ENCODE data around the gene PAGR1. TPM values are rescaled to one million over a fixed set of nuclear protein-coding genes. Genes with fewer than 3 reads are reported as not detected.

Gene PAGR1
- total RNA-seq, 1 donor from 2014 or later, result 18.1 TPM

DNA sequence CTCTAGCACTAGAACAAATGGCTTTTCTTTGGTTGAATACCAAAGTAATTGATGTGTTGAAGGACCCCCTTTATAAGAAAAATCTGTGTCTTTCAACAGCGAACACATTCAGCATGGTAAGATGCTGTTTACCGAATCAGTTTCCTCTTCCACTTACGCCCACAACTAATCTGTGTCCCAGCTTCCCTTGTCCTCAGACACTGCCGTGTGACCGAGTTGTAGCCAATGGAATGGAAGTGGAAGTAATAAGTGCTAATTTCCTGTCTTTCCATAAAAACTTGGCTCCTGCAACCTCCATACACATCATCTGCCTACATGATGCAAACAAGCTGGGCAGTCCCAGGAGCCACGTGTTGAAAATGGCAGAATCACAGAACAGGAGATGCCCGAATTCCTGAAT is 36.7 kb downstream of the PAGR1 start:
- H3K27me3 ChIP-seq (ENCODE audit: low read depth), result no peaks in the 10 kb centered on the region
- peaks cover 14% of the 10 kb centered on the region for H3K4me1 ChIP-seq
- peak; percentile 13 to 33 for ATAC-seq
- H3K36me3 ChIP-seq, result peaks cover 9% of the 10 kb centered on the region
- DNase-seq, result no peak
- no peaks in the 10 kb centered on the region for H3K9me3 ChIP-seq
- intact Hi-C loops (cut with DNase I), result no loop called here
- no peak overlapping the region for H3K4me3 ChIP-seq
- H3K27ac ChIP-seq, result peak overlapping the region; percentile 19
- TF ChIP-seq, protein P1, sequence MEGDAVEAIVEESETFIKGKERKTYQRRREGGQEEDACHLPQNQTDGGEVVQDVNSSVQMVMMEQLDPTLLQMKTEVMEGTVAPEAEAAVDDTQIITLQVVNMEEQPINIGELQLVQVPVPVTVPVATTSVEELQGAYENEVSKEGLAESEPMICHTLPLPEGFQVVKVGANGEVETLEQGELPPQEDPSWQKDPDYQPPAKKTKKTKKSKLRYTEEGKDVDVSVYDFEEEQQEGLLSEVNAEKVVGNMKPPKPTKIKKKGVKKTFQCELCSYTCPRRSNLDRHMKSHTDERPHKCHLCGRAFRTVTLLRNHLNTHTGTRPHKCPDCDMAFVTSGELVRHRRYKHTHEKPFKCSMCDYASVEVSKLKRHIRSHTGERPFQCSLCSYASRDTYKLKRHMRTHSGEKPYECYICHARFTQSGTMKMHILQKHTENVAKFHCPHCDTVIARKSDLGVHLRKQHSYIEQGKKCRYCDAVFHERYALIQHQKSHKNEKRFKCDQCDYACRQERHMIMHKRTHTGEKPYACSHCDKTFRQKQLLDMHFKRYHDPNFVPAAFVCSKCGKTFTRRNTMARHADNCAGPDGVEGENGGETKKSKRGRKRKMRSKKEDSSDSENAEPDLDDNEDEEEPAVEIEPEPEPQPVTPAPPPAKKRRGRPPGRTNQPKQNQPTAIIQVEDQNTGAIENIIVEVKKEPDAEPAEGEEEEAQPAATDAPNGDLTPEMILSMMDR (IDR thresholded peaks at IDR 0.05), result no peak

DNA sequence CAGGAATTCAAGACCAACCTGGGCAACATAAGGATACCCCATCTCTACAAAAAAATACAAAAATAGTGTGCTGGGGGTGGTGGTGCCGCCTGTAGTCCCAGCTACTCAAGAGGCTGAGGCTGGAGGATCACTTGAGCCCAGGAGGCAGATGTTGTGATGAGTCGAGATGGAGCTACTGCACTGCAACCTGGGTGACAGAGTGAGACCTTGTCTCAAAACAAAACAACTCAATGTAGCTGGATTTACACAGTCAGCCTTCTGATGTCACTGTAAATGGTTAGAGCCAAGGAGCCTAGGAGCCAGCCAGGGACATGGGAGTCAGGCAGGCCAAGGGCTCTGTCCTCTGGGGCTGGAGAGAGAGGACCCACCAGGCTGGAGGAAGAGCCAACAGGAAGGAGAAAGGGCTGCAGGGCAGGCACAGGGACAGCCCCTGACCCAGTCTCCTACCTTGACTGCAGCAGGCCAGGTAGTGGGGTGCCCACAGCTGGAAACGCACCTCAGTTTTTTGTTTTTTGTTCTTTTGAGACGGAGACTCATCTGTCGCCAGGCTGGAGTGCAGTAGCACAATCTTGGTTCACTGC is 38.7 kb downstream of the PAGR1 start:
- no peak overlapping the region for H3K27ac ChIP-seq
- ATAC-seq (no peak), DNase-seq (no peak)
- H3K4me1 ChIP-seq, result no peaks in the 10 kb centered on the region
- H3K36me3 ChIP-seq, result peaks cover 15% of the 10 kb centered on the region
- H3K4me3 ChIP-seq, result no peak overlapping the region
- no peaks in the 10 kb centered on the region for H3K27me3 ChIP-seq (ENCODE audit: low read depth)
- TF ChIP-seq, protein P1 (IDR thresholded peaks at IDR 0.05), result no peak
- H3K9me3 ChIP-seq, result no peaks in the 10 kb centered on the region
- intact Hi-C loops (cut with DNase I), result no loop called here

DNA sequence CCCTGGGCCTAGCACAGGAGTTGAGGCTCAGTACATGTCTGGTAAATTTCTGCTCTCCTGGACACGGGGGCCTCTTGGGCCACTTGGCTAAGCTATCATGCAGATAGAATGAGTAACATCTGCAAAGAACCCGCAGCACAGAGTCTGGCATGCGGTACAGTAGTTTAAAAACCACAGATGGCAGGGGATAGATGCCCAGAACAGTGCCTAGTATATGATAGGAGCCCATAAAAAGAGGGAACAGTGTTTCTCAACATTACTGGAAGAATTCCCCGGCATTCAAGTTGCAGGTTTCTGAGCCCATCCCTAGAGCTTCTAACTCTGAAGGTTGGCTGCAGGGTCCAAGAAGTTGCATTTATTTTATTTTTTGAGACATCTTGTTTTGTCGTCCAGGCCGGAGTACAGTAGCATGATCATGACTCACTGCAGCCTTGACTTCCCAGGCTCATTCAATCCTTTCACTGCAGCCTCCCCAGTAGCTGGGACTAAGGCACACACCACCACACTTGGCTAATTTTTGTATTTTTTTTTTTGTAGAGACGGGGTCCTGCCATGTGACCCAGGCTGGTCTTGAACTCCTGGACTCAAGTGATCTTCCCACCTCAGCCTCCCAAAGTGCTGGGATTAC is 41.3 kb downstream of the PAGR1 start:
- no peaks in the 10 kb centered on the region for H3K27me3 ChIP-seq (ENCODE audit: low read depth)
- no peak overlapping the region for H3K27ac ChIP-seq
- TF ChIP-seq, protein P1 (IDR thresholded peaks at IDR 0.05), result no peak
- H3K36me3 ChIP-seq, result peaks cover 34% of the 10 kb centered on the region
- peaks cover 15% of the 10 kb centered on the region for H3K4me1 ChIP-seq
- no peak overlapping the region for H3K4me3 ChIP-seq
- intact Hi-C loops (cut with DNase I), result no loop called here
- H3K9me3 ChIP-seq, result no peaks in the 10 kb centered on the region
- DNase-seq (no peak), ATAC-seq (no peak)

DNA sequence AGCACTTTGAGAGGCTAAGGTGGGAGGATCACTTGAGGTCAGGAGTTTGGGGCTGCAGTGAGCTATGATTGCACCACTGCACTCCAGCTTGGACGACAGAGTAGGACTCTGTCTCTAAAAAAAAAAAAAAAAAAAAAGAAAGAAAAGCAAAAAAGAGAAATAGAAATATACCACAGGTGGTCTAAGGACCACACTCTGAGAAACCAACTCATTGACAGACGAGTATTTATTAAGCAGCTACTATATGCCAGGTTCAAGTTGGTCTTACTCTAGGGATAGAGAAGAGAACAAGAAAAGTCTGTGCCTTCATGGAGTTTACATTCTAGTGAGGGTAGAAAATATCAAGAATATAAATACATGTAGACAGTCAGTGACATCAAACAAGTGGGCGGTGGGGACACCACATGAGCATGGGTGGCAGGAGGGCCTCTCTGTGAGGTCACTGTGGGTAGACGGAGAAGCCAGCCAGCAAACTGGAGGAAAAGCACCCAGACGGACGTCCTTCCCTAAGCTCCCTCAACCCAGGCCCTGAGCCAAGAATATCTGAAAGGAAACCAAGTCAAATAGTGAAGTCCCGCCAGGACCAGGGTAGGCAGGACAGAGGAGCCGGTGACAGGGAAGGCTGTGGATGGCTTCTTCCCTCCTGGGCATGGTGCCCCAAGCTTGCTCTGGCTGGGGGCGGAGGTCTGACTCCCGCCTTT is 42.3 kb downstream of the PAGR1 start:
- TF ChIP-seq, protein P1 (IDR thresholded peaks at IDR 0.05), result no peak

DNA sequence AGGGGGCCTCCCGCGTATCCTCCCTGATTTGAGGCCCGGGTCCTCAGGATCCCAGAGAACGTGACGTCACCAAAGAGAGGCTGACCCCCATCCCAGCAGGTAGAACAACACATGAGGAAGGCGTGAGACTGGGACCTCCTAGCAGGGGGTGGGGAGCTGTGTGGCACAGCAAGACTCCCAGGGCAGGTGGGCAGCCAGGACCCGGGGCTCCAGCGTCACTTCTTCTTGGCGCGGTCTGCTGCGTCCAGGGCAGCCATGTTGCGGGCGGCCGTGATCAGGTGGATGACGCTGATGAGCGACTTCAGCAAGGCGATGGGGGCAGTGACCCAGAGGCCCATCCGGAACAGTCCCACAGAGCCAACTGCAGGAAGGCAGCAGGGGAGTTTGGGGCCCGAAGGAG is 43.0 kb downstream of the PAGR1 start:
- peaks cover 17% of the 10 kb centered on the region for H3K4me1 ChIP-seq
- no peak overlapping the region for H3K27ac ChIP-seq
- no peaks in the 10 kb centered on the region for H3K9me3 ChIP-seq
- no peak overlapping the region for H3K4me3 ChIP-seq
- intact Hi-C loops (cut with DNase I), result no loop called here
- DNase-seq (no peak), ATAC-seq (no peak)
- TF ChIP-seq, protein P1 (IDR thresholded peaks at IDR 0.05), result no peak
- no peaks in the 10 kb centered on the region for H3K27me3 ChIP-seq (ENCODE audit: low read depth)
- peaks cover 34% of the 10 kb centered on the region for H3K36me3 ChIP-seq

More for the DNA sequence above, 42.3 kb downstream of the PAGR1 start:
- peaks cover 17% of the 10 kb centered on the region for H3K4me1 ChIP-seq
- ATAC-seq, result no peak
- H3K4me3 ChIP-seq, result no peak overlapping the region
- H3K36me3 ChIP-seq, result peaks cover 34% of the 10 kb centered on the region
- H3K9me3 ChIP-seq, result no peaks in the 10 kb centered on the region
- no peak overlapping the region for H3K27ac ChIP-seq
- no peak for DNase-seq
- intact Hi-C loops (cut with DNase I), result no loop called here
- H3K27me3 ChIP-seq (ENCODE audit: low read depth), result no peaks in the 10 kb centered on the region

All from lower lobe of right lung (tissue), 2 donors.